ENCODE measurements around the gene LRRC45.

Gene LRRC45

GRCh38 chr17:81994593-81995462 lies 28.3 kb upstream of the LRRC45 start:
- no peak for DNase-seq

DNA sequence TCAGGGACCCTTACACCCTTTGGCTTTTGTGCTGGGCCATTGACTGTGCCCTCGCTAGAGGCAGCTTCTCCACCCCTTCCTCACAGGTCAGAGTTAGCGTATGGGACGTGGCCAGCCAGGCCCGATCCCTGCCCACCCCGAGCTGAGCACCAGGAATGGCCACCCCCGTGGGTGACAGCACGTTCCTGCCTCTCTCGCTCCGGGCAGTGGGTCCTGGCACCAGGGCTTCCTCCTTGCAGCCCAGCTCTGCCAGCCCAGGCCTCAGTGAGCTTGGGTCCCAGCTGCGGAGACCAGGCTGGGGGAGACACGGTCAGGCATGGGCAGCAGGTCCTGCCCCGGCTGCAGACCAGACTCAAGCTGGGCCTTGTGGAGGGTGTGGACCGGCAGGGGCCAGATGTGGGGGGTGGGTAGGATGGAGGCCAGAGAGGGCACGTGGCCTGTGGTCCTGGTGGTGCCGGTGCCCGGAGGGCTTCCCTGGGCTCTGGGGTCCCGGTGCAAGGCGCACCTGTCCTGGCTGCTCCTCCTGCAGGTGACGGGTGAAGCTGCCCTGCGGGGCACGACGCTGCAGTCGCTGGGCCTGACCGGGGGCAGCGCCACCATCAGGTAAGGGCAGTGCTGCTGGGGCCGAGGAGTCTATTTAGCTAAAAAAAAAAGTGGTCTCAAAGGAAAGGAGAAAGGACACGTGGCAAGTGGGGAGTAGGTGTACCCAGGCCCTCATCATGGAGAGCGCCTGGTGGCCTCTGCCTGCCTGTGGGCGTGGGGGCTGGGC lies 27.5 kb upstream of the LRRC45 start:
- no peak for DNase-seq

GRCh38 chr17:81996232-81996756 lies 26.8 kb upstream of the LRRC45 start:
- DNase-seq, result no peak

DNA sequence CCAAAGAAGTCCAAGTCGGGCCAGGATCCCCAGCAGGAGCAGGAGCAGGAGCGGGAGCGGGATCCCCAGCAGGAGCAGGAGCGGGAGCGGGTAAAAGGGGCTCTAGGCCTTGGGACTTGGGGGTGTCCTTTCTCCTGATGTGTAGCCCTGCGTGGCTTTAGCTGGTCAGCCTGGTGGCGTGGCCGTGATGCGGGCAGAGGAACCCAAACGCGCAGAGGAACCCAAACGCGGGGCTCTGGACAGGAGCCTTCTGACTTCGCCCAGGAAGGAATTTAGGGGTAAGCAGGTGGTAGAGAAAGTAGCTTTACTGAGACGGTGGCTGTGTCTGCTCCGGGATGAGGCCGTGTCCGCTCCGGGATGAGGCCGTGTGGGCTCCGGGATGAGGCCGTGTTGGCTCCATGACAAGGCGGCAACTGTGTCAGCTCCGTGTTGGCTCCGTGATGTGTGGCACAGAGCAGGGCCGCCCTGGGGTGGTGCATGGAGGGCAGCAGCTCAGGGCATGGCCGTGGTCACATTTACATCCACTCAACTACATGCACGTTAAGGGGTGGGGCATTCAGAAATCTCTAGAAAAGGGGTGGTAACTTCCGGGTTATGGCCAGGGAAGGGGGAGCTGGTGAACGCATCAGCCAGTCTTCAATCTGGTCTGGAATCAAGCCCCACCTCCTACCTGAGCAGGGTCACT lies 26.2 kb upstream of the LRRC45 start:
- no peak for DNase-seq

DNA sequence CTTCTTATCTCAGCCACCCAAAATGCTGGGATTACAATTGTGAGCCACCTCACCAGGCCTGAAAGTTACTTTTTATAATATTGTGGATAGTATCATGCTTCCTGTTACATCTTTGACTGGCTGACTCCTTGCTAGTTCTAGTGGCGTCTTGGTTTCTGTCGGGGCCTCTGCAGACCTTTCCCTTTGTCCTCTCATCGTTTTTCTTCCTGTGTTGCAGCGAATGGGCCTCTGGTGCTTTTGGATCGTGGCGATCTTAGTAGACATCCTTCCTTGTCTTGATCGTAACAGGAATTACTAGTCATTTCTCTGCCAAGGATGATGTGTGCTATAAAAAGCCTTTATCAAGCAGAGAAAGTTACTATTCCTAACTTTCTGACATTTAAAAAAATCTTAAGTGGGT lies 24.9 kb upstream of the LRRC45 start:
- no peak for DNase-seq

DNA sequence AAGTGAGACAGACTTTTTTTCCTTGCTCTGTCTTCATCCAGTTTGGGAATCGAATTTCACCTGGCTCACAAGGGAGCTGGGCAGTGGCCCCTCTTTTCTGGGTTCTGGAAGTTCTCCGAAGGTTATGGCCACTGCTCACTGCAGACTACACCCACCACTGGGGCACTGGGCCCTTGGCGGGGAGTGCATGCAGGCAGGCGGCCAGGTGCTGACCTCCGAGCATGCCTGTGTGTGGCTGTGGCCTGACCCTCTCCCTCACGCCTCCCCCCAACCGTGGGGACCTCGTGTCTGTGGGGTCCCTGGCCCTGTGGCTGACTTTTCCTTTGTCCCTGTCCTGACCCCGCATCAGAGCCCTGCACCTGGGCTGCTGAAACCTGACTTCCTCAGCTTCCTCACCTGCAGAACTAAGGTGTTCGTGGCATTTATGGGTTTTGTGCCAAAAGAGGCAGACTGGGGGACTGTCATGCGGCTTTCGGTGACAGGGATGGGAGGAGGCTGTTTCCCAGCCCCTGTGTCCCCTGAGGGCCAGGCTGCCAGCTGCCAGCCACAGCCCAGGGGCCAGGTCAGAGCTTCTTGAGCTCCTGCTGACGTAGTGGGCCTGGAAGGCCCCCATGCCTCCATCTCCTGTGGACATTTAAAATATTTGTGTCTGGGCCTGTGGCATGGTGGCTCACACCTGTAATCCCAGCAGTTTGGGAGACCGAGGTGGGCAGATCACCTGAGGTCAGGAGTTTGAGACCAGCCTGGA lies 24.2 kb upstream of the LRRC45 start:
- no peak for DNase-seq

- no peak for DNase-seq
Measured at GRCh38 chr17:81999587-81999975, 23.5 kb upstream of the LRRC45 start.

GRCh38 chr17:81999976-82000802 lies 22.9 kb upstream of the LRRC45 start:
- no peak for DNase-seq

DNA sequence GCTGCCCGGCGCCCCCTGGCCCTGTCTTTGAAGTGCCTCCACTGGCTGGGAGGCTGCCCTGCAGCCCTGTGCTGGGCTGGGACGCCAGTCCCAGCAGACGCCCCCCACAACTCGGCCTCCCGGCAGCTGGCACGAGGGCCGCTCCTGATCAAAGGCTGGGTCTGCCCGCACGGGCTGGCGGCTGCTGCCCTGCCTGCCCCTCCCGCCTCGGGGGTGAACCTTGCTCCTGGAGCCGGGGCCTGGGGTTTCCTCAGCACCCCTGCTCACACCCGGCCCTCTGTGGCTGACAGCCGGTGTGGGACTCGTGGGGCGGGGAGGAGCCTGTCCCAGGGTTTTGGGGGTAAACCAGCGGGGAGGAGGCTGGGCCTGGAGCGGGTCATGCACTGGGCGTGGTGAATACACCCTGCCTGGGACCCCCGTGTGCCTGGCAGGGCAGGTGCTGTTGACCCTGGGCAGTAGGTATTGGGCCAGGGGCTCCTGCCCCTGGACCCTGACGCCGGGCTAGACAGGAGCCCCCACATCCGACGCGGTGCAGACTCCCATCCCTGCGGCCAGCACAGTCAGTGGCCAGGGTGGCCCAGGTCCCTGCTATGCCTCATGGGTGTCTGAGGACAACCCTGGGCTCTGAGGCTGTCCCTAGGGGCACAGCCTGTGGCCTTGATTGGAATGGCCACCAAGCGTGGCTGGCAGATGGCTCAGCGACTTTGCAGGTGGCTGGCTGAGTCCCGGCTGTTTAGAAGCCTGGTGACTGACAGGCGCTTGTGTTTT lies 22.1 kb upstream of the LRRC45 start:
- no peak for DNase-seq

DNA sequence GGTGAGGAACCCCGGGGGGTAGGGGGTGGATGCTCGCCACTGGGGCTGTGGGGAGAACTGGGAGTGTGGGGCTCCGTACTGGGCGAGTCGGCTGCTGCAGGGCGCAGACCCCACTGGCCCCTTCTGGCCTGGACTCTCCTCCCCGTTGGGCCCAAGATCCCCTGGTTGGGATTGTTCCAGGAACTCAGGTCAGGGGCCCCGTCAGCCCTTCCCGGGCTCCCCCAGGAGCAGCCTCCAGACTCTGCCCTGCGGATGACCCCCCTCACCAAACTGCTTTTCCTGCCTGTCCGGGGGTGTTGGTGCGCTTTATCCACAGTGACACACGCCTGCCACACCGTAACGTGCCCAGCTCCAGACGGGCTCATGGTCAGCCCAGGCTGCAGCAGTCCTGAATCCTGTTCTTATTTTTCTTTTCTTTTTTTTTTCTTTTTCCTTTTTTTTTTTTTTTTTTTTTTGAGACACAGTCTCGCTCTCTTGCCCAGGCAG lies 21.5 kb upstream of the LRRC45 start:
- no peak for DNase-seq

- no peak for DNase-seq
Measured at GRCh38 chr17:82003411-82004381, 19.4 kb upstream of the LRRC45 start.

DNA sequence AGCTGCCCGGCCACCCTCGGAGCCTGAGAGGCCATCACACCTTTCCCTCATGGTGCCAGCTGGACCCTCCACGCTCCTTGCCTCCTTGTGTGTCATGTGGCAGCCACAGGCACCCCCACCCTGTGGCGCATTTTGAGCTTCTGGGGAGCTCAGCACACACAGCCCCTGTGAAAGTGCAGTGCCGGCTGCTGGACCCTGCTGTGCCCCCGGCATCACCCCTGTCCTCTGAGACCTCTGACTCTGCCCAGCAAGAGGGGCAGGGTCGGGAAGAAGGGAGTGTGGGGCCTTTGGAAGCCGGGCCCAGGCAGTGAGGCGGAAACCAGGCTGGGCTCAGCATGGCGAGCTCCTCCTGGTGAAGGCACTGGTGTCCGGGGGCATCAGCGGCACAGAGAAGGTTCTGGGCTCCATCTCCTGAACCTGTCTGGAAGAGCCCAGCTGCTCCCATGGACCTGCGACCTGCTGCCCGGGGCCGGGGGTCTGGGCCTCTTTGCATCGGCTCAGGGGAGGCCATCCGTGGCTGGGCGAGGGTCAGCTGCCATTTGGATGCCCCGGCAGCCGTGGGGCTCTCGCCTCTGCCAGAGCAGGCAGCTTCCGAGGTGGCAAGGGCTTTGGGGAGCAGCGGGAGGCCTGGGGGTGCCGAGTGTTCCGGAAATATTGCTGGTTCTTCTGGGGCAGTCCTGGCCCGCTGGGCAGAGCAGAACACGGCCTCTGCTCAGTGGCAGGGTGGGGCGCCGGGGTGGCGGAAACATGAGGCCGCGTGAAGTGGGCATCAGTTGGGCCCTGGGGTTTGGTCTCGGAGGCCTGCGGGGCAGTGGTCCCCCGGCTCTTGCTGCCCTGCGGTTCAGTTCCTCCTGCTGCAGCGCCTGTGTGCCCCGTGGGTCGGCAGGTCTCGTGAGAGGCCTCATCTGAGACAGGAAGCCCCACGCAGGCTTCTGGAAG lies 18.3 kb upstream of the LRRC45 start:
- no peak for DNase-seq

- DNase-seq, result no peak
Measured at GRCh38 chr17:82005701-82006348, 17.3 kb upstream of the LRRC45 start.

DNA sequence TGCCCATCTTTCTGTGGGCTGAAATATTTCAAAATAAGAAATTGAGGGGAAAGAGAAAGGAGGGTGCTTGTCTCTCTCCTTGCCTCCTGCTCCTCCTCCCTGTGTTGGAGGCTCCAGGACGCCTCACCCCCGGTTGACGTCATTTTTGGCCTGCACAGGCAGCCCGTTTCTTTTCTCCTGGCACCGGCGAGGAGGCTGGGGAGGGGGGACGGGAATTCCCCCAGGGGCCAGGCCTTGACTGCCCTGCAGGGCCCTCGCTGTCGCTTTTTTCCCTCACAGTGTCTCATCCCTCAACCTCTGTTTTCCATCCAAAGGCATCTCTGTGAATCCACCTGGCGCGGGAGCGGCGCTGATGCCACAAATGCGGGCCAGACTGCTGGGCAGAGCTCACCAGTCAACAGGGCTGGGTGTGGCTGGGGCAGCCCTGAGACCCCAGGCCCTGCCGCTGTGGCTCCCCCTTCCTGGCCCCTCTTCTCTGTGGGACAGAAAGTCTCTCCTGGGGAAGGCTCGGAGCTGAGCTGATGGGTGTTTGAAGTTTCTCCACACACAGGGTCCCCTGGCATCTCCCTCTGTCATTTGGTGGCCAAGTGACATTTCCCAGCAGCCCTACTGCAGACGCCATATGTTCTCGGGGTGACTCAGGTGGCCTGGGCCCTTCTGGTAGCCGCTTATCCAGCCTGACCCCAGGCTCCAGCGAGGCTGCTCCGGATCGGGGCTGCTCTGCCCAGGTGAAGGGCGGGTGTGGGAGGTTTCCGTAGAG lies 16.5 kb upstream of the LRRC45 start:
- DNase-seq, result no peak

GRCh38 chr17:82007228-82007494 lies 15.9 kb upstream of the LRRC45 start:
- DNase-seq, result no peak

- DNase-seq, result no peak
Measured at GRCh38 chr17:82007495-82008257, 15.4 kb upstream of the LRRC45 start.
